Measurements from ENCODE around the gene FRAT1.

Gene FRAT1

GRCh38 chr10:97334370-97335175, 15.5 kb downstream of the FRAT1 start, which contains the start of gene FRAT2:
Gene FRAT2 (minus strand): TSS chr10:97334729. CDS start chr10:97334572, 157 bp downstream.
- TF ChIP-seq EZH2phosphoT487 (IDR thresholded peaks at IDR 0.05; ENCODE audit: low read depth) (no peak), CTCF (IDR thresholded peaks at IDR 0.05; ENCODE audit: low read depth, low read length) (no peak)
- H3K79me2 ChIP-seq (ENCODE audit: low read length) = peaks cover 16% of the 10 kb centered on the region
- peaks cover 26% of the 10 kb centered on the region for H3K4me1 ChIP-seq (ENCODE audit: low read length)
- H3K9ac ChIP-seq (ENCODE audit: low read length) = peak within 1 kb of the TSS; percentile 76
- no peaks in the 10 kb centered on the region for H4K20me1 ChIP-seq (ENCODE audit: insufficient read depth, low read length)
- H3K4me2 ChIP-seq (ENCODE audit: low read length) = peak within 1 kb of the TSS; percentile 91
- H3K4me3 ChIP-seq (ENCODE audit: low read length) = peak within 1 kb of the TSS; percentile 90
- H3K36me3 ChIP-seq (replicated peaks; ENCODE audit: low read depth, low read length) = no peaks in the 10 kb centered on the region
- H3K27ac ChIP-seq (ENCODE audit: low read length) = peak within 1 kb of the TSS; percentile 60
- H2AFZ ChIP-seq (ENCODE audit: low read depth, low read length) = peak within 1 kb of the TSS; percentile 71
- H3K27me3 ChIP-seq (ENCODE audit: low read depth, low read length) = peaks cover 20% of the 10 kb centered on the region
- no peaks in the 10 kb centered on the region for H3K9me3 ChIP-seq (ENCODE audit: insufficient read depth, low read length)

GRCh38 chr10:97335188-97335619, 16.1 kb downstream of the FRAT1 start:
- Histone ChIP-seq H4K20me1 (ENCODE audit: insufficient read depth, low read length) (no peaks in the 10 kb centered on the region), H3K79me2 (ENCODE audit: low read length) (peaks cover 16% of the 10 kb centered on the region), H3K27ac (ENCODE audit: low read length) (no peak overlapping the region), H3K4me1 (ENCODE audit: low read length) (peaks cover 26% of the 10 kb centered on the region), H3K4me3 (ENCODE audit: low read length) (peak overlapping the region; percentile 90), H3K27me3 (ENCODE audit: low read depth, low read length) (peaks cover 20% of the 10 kb centered on the region), H3K9ac (ENCODE audit: low read length) (peak overlapping the region; percentile 76), H3K9me3 (ENCODE audit: insufficient read depth, low read length) (no peaks in the 10 kb centered on the region), H2AFZ (ENCODE audit: low read depth, low read length) (peak overlapping the region; percentile 20; the same call in 1 of the 2 replicates), H3K4me2 (ENCODE audit: low read length) (peak overlapping the region; percentile 79), H3K36me3 (replicated peaks; ENCODE audit: low read depth, low read length) (no peaks in the 10 kb centered on the region)
- TF ChIP-seq CTCF (IDR thresholded peaks at IDR 0.05; ENCODE audit: low read depth, low read length) (no peak), EZH2phosphoT487 (IDR thresholded peaks at IDR 0.05; ENCODE audit: low read depth) (no peak)

GRCh38 chr10:97336006-97336405, 16.9 kb downstream of the FRAT1 start:
- Histone ChIP-seq H3K79me2 (ENCODE audit: low read length) (peaks cover 16% of the 10 kb centered on the region), H3K27me3 (ENCODE audit: low read depth, low read length) (peaks cover 20% of the 10 kb centered on the region), H3K9me3 (ENCODE audit: insufficient read depth, low read length) (no peaks in the 10 kb centered on the region), H3K4me2 (ENCODE audit: low read length) (peak overlapping the region; percentile 31; the same call in 1 of the 2 replicates), H3K36me3 (replicated peaks; ENCODE audit: low read depth, low read length) (no peaks in the 10 kb centered on the region), H3K9ac (ENCODE audit: low read length) (no peak overlapping the region), H3K4me1 (ENCODE audit: low read length) (peaks cover 26% of the 10 kb centered on the region), H3K4me3 (ENCODE audit: low read length) (no peak overlapping the region), H3K27ac (ENCODE audit: low read length) (no peak overlapping the region), H2AFZ (ENCODE audit: low read depth, low read length) (no peak overlapping the region), H4K20me1 (ENCODE audit: insufficient read depth, low read length) (no peaks in the 10 kb centered on the region)
- TF ChIP-seq EZH2phosphoT487 (IDR thresholded peaks at IDR 0.05; ENCODE audit: low read depth) (no peak), CTCF (IDR thresholded peaks at IDR 0.05; ENCODE audit: low read depth, low read length) (no peak)

GRCh38 chr10:97336446-97336845, 17.4 kb downstream of the FRAT1 start:
- Histone ChIP-seq H3K79me2 (ENCODE audit: low read length) (peaks cover 16% of the 10 kb centered on the region), H3K36me3 (replicated peaks; ENCODE audit: low read depth, low read length) (no peaks in the 10 kb centered on the region), H3K4me3 (ENCODE audit: low read length) (no peak overlapping the region), H2AFZ (ENCODE audit: low read depth, low read length) (no peak overlapping the region), H3K4me2 (ENCODE audit: low read length) (peak overlapping the region; percentile 31), H3K27ac (ENCODE audit: low read length) (no peak overlapping the region), H3K4me1 (ENCODE audit: low read length) (peaks cover 26% of the 10 kb centered on the region), H3K9me3 (ENCODE audit: insufficient read depth, low read length) (no peaks in the 10 kb centered on the region), H3K9ac (ENCODE audit: low read length) (no peak overlapping the region), H4K20me1 (ENCODE audit: insufficient read depth, low read length) (no peaks in the 10 kb centered on the region), H3K27me3 (ENCODE audit: low read depth, low read length) (peaks cover 20% of the 10 kb centered on the region)
- TF ChIP-seq CTCF (IDR thresholded peaks at IDR 0.05; ENCODE audit: low read depth, low read length) (no peak), EZH2phosphoT487 (IDR thresholded peaks at IDR 0.05; ENCODE audit: low read depth) (no peak)

Measured in OCI-LY3 (cell line).